Hair follicular keratinocyte (primary cell): ENCODE data around the gene SCUBE3. TPM values are rescaled to one million over a fixed set of nuclear protein-coding genes. Genes with fewer than 3 reads are reported as not detected.

Experiments
- total RNA-seq: library from RNA; depleted of rRNA; stranded (reverse); fragments of >200 nt; gene quantifications from 2 replicates; pipeline ENCODE4 v1.2.3, GENCODE V29; 2015

The SCUBE3 gene
- not detected in 2 replicates for total RNA-seq

GRCh38 chr6:35213824-35214756 lies at the start of gene SCUBE3:
TSS of gene SCUBE3 (plus strand) at chr6:35213956. CDS start at chr6:35214419, 463 bp downstream.

GRCh38 chr6:35259194-35259947 lies 45.6 kb downstream of the SCUBE3 start, which contains the start of gene ZNF76:
TSS of gene ZNF76 (plus strand) at chr6:35259735. CDS start at chr6:35281152, 21,417 bp downstream.

DNA sequence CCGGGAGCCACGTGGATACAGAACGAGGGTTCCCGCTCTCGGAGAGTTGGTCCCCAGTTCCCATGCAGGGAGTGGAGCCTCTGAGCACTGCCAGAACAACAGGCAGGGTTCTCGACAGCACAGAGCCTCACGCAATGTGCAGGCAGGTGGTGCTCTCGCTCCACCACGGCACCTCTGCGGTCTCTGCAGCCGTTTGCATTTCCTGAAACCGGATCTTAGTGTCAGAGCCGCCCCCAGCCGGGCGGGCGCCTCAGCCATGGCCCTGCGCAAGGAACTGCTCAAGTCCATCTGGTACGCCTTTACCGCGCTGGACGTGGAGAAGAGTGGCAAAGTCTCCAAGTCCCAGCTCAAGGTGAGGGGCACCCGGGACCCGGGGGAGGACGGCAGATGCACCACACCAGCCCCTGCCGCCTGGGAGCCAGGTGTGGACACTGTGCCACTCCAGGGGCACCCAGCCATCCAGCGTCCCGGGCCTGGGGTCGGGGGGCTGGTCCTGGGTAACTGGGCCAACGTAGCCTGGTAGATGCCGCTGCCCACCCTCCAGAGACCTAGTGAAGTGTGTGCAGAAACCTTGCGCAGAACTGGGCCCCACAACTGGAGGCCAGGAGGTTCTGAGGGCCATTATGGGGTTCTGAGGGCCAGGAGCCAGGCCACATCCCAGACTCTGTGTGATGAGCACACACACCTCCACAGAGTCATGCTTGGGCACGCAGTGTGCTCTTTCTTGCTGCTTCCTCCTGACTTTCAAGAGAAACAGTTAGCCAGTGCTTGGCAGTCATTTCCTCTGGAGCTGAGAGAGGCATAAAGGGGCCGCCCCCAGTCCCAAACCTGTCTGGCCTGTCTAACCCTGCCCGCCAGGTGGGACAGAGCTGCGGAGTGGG lies 84.1 kb downstream of the SCUBE3 start, which contains the start of gene DEF6:
DEF6 (plus strand) TSS at position 218 of the 881 bp plus-strand sequence; CDS start at position 257, 39 bp downstream.

Other genes starting within 250 kb of the SCUBE3 start
- gene TCP11, start 72.6 kb upstream of the SCUBE3 start, total RNA-seq: not detected in 2 replicates
- 9.2 and 10.5 TPM in 2 replicates for gene ZNF76, start 45.8 kb downstream of the SCUBE3 start, total RNA-seq
- gene DEF6, start 83.9 kb downstream of the SCUBE3 start, total RNA-seq: 41.9 and 52.8 TPM in 2 replicates
- 21.5 and 41.1 TPM in 2 replicates for gene PPARD, start 128.6 kb downstream of the SCUBE3 start, total RNA-seq
- gene FANCE, start 238.4 kb downstream of the SCUBE3 start, total RNA-seq: 14.9 and 17.9 TPM in 2 replicates